Measurements from ENCODE around the gene LIMS2.

LIMS2 gene

DNA sequence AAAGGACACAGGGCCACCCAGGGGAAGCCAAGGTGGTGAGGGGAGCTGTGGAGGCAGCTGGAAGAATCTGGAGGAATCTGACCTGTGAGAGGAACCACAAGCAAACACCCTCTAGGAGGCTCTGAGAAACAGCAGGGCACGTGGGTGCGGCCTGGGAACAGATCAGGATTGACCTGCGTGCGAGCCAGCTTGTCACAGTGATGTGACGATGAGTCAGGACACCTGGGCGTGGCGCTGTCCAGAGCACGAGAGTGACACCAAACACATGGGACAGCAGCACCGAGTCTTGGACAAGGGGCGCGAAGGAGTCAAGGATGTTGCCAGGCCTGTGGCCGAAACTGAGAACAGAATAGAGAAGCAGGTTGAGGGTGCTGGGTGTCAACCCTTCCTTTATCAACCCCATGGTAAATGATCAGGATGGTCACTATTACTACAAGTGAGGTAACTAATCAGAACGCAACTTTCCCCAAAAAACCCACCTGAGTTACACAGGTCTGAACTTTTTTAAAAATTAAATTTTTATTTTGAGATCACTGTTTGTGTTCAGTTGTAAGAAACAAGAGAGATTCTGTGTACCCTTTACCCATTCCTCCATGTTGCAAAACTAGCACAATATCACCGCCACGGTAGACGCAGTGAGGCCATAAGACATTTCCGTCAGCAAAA, 25.3 kb upstream of the LIMS2 start:
- peak; percentile 98 for DNase-seq

DNA sequence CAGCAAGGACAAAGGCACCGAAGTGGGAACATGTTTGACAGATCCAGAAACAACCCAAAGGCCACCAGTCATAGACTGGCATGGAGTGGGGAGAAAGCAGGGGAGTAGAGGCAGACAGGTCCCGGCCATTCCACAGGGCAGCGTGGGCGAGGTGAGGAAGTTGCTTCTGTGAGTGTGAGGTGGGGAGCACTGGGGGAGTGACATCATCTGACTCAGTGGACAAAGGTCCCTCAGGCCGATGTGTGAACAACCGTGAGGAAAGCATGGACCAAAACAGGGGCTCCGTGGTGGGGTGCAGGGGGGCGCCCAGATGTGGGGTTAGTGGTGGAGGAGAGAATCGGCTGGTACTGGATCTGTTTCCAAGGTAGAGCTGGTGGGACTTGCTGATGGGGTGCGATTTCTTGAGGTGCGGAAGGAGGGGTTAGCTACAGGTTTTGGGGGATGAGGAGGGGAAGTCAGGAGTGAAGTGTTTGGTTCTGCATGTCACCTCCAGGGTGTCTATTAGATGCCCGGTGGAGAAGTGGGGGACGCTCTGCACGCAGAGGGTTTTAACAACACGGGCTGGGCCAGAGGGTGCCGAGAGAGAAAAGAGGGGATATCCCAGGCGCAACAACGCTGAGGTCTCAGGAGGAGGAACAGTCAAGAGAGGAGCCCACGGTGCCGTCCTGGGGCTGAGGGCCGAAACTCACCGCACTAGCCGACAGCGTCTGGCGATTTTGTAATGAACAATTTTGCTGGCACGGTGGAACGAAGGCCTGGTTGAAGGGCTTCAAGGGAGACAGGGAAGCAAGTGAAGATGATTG, 23.4 kb upstream of the LIMS2 start:
- DNase-seq = no peak

DNA sequence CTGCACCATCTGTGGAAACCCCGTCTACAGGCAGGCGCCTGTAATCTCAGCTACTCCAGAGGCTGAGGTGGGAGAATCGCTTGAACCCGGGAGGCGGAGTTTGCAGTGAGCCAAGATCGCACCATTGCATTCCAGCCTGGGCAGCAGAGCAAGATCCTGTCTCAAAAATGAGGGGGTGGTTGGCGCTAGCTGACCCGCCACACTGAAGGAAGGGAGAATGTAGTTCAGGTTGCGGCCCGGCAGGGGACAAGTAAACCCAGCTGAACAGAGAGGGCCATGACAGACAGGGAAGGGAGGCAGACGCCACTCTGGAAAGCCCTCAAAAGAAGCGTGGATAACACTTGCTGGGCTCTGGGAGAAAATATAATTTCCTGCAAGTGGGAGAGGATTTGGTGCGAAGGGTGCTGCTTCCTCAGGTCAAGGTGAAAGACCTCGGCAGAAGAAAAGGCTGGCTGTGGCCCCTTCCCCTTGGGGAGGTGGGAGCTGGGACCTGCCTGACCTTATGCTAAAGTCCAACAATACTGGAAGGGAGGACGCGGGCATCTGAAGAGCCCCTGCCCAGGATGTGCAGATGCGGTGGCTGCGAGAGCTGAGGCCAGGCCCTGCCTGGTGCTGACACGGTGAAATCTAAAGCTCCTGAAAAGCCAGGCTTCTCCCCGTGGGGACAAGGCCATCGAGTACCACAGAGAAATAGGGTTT, 22.3 kb upstream of the LIMS2 start:
- DNase-seq = no peak

DNA sequence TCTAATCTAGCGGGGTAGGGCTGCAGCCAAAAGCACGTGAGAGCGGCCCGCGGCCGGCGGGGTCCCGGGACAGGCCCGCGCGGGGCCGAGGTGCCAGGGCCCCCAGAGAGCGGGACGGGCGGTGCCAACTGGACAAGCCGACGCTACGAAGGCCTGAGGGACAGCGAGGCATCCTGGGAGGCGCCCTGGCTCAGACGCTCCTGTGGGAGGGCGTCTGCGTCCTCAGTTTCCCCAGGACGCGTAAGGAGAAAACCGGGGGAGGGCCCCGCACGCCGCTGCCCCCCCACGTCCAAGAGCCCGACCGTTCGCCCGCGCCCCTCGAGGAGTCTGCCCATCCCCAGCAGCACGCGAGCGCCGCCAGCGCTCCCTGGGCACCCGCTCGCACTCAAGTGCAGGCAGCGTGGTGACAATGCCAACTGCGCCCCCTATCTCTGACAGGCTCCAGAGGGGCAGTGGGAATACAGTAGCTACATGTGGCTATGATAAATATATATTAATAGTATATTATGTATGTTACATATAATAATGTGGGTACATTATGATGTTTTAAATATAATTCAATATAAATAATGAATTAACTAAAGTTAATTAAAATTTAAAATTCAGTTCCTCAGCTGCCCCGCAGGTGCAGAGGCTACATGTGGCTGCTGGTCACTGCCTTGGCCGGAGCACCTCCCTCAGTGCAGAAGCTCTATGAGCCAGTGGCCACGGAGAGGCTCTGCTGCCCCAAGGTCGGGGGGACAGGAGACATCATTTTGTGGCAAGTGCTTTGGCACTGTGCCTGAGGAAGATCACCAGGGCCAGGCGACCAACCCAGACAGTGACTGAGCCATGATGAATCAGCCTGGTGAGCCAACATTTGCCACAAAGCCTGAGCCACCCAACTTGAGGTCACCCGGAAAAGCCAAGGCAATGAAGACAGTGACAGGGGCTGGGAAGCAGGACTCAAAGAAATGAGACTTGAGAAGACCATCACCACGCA, 20.5 kb upstream of the LIMS2 start:
- DNase-seq = peak; percentile 83

DNA sequence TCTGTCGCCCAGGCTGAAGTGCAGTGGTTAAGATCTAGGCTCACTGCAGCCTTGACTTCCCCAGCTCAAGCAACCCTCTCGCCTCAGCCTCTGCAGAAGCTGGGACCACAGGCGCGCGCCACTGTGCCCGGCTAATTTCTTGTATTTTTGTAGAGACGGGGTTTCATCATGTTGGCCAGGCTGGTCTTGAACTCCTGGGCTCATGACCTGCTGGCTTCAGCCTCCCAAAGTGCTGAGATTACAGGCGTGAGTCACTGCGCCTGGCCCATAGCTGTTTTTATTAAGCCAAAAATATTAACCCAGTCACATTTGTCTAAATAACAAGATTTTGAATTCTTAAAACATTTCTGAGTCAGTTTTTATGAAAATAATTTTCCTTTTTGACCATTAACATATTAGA, 19.7 kb upstream of the LIMS2 start:
- no peak for DNase-seq

DNA sequence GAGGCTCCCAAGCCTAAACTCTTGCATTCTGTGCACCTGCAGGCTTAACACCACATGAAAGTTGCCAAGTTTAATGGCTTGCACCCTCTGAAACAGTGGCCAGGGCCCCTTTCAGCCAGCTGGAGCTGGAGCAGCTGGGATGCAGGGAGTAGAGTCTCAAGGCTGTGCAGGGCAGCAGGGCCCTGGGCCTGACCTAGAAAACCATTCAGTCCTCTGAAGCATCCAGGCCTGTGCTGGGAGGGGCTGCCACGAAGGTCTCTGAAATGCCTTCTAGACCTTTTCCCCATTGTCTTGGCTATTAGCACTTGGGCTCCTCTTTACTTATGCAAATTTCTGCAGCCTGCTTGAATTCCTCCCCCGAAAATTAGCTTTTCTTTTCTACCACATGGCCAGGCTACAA, 15.4 kb upstream of the LIMS2 start:
- DNase-seq = no peak

DNA sequence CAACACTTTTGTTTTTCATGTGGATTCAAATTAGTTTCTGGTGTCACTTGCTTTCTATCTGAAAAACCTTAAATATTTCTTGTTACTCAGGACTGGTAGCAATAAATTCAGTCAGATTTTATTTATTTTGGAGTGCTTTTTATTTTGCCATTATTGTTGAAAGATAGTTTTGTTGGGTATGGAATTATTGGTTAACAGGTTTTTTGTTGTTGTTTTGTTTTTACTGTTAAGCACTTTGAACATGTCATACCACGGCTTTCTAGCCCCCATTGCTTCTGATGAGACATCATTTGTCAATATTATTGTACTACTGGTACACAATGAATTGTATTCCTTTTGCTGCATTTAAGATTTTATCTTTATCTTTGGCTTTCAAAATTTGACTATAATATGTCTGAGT, 13.1 kb upstream of the LIMS2 start:
- no peak for DNase-seq

DNA sequence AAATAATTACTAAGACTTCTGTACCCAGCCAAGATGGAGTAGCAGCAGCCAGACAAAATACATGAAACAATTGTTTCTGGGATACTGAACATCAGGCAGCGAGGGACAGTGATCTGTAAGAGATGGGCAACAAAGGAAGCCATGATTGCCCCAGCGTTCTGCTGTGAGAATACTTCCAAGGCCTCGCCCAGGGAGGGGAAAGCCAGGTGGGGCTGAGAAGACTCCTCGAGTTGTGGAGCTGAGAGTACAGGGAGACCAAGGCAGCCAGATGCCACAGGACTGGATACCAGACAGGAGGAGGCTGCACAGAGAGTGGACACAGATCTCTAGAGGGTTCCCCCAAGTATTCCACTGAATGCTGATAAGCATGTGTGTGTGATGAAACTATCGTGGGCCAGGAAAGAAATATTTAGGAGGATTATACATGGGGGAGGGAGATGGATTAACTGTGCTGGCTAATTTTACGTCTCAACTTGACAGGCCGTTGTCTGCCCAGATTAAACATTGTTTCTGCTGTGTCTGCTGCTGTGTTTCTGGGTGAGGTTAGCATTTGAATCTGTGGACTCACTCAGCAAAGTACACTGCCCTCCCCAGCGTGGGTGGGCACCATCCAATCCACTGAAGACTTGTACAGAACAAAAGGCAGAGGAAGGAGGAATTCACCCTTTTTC, 10.2 kb upstream of the LIMS2 start:
- no peak for DNase-seq

DNA sequence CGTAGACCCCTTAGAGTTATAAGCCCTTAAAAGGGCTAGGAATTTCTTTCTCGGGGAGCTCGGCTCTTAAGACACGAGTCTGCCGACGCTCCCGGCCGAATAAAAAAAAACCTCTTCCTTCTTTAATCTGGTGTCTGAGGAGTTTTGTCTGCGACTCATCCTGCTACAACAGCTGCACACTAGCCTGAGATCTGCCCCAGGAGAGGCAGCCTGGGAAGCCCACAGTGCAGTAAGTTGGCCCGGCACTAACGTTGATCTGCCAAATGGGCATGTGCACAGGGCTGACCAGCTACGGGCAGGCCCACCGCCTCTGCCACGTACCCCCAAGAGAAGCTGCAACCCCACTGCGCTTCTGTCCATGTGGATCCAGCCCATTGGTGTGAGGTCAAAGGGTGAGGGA, 8.4 kb upstream of the LIMS2 start:
- no peak for DNase-seq

DNA sequence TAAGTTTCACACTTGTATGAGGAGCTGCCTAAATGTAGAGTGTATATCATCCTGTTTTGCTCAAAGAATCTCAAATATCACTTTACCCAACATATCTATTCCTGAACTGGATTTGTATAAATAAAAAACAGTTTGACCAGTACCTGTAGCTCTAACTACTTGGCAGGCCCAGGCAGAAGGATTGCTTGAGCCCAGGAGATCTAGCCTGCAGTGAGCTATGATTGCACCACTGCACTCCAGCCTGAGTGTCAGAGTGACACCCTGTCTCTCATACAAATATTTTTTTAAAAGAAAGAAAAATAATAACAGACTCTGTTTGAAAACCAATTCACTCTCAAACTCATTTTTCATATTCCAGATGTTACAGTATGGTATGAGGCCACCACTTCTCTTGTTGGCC, 7.7 kb upstream of the LIMS2 start:
- DNase-seq = no peak

DNA sequence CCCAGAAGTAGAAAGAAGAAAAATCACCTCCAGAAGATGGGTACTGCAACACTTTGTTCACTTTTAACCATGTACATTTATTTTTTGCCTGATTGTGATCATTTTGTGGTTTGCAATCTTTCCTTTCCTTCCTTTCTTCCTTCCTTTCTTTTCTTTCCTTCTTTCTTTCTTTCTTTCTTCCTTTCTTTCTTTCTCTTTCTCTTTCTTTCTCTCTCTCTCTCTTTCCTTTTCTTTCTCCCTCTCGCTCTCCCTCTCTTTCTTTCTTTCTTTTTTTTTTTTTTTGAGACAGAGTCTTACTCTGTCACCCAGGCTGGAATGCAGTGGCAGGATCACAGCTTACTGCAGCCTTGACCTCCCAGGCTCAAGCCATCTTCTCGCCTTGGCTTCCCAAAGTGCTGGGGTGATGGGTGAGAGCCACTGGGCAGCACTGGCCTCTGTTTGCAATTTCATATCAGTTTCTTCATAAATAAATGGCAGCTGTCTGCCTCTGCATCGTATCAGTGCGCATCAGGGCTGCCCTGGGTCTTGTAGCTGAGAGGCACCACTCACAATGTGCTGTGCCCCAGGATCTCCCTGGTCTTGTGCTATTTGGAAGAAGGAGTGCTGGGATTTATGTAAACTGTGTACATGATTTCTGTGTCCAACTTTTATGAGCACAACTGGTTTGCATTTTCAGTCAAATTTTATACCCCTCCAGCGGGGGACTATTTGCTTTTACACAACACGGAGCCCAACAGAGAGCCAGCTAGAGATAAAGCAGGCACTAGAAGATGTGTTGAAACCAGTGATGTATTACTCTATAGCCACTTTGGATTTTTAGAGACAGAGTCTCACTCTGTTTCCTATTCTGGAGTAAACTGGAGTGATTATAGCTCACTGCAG, 6.9 kb upstream of the LIMS2 start:
- no peak for DNase-seq

DNA sequence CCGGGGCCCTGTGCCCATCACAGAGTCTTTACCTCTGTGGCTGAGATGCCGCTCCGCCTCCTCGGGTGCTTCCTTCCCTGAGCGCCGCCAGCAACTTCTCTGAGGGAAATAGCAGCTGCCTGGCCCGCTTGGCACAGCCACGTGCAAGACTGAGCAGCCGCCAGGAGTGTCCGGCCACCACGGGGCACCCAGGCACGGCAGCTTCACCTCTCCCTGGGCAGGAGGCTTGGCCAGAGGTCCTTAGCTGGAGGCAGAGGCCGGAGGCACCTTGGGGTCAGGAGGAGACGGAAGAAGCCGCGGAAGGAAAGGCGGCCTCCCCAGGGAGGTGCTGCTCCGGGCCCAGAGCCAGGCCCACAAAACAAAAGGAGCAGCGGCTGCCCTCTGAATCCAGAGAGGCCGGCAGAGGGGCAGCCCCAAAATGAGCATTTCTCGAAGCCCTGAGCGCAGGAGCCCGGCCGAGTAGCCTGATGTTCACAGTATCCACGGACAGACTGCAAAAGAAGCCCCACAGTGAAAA, 6.0 kb upstream of the LIMS2 start:
- DNase-seq = no peak

DNA sequence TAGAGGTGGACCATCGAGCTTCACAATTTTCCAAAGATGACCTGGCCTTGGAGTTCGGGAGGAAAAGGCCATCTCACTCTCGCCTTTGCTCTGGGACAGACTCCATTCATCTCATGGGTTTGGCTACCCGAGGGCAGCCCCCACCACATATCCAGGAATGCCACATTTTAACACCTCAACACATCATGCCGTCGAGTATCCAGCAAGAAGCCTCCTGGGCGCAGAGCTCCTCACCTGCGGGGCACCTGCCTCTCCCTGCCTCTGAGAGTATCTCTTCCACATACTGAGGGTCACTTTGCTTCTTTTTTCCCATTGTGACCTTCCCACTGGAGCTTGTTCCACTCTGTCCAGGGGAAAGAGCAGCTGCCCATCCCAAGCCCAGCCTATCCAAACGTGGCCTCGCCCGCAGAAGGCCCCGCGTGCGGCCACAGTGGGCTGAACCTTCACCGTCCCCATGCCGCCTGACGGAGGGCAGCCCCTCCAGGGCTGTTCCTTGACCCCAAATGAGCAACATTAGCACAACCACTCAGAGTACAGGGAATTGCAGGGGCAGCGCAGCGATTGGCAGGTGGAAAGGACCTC, 5.5 kb upstream of the LIMS2 start:
- no peak for DNase-seq

DNA sequence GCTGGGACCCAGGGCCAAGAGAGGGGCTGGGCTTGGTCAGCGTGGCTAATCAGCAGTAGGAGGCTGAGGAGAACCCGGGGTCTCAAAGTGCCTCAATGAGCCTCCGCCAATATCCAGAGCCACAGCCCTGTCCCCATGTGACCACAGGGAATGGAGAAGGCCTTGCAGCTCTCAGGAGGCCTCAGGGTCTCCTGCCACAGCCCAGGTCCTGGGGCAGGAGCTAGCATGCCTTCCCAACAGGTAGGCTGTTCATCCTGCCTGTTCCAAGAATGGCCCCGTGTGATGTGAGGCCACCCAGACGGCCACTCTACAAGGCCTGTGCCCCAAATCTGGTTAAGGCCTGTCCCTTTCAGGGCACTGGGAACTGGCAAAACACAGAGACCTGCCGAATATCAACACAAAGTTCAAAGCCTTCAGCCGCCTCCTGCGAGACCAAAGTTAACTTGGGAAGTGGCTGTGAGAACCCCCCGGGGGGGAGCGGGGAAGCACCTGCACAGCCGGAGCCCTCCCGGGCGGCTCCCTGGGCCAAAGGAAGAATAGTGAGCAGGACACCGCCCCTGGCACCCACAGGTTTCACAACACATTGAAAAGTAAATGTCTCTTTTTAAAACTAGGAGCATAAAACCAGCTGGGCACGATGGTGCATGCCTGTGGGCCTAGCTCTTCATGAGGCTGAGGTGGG, 4.5 kb upstream of the LIMS2 start:
- no peak for DNase-seq

DNA sequence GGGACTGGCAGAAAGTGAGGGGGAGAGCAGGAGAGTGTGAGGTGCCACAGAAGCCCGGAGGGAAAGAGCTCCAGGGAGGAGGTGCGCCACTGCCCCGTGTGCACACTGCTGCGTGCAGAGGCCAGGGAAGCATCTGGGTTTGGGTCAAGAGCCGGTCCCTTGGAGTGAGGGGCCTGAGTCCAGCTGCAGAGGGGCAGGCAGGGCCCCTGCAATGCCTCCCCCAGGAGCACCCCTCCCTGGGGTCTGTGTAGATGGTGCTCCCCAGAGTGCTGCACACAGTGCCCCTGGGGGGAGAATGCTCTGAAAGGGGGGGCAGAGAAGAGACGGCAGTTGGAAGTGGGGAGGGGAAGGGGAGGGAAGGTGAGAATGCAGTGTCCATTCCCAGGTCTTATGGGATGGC, 3.7 kb upstream of the LIMS2 start:
- DNase-seq = no peak

DNA sequence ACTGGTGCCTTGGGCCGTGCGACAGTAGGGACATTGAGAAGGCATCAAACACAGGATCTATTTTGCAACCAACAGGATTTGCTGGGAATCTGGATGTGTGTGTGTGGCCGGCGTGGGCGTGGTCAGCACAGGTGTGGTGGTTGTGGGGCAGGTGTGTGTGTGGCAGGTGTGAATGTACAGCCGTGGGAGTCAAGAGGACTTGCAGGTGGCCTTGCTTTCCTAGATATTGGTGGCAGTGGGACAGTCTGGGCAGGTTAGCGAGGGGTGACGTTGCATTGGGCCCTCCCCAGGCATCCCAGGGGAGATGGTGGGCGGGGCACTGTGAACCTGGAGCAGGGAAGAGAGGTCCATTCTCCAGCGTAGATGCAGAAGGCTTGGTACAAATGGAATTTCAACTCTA, 3.2 kb upstream of the LIMS2 start:
- DNase-seq = no peak

DNA sequence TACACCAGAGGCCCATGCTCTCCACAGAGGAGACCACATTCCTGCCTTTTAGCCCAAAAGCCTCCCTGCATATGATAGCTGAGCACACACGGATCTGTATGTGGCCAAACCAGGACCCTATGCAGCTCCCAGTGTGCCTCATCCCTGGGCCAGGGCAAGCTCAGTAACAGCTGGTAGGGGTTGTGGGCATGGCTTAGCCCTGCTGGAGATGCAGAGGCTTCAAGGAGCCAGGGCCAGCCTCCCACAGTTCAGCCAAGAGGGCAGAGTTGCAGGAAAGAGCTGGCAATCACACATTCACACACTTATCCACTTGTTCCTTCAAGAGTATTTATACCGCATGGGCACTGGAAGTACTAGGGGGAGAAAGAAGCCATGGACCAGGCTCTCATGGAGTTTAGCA, 1.6 kb upstream of the LIMS2 start:
- no peak for DNase-seq

DNA sequence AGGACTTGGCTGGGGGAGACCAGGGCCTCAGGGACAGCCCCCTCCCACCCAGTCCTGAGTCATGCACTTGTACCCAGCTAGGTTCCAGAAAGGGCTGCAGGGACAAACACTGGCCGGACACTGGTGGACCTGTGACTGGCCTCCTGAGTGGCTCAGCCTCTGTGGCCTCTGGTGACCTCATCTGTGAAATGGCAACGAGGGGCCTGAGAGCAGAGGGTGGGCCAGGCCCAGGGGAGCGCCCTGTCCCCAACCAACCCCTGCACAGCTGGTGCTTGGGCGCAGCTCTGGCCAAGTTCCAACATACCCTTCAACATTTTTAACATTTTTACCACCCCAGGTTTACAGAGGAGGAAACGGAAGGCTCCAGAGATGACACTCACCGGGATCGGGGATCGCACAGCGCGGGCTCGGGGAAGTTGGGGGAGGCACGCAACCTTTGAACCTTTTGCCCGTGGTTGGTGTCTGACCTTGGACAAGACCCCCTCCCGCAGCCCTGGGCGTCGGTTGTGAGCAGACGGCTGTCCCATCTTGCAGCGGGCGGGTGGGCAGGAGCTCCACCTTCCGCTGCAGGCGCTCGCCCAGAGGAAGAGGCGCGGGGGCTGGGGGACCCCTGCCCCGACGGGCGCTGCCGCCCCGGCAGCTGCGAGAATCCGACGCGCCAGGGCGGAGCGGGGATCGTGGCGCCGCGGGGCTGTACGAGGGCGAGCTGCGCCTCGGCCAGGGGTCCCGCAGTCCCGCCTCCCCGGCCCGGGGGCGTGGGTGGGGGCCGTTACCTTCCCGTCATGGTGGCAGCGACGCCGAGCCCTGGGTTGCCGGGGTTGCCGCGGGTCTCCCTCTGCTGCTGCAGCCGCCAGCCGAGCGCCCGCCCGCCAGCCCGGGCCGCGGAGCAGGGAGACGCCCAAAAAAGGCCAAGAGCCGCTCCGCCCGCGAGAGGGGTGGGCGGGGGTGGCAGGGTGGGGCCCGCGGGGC, 805 bp downstream of the LIMS2 start:
- no peak for DNase-seq
